T-cell (primary cell): ENCODE measurements around the gene PATJ. TPM values are rescaled to one million over a fixed set of nuclear protein-coding genes. Genes with fewer than 3 reads are reported as not detected.

Source experiments
- ATAC-seq, 4 experiments: fragments of 200-7000 bp in 3 of 4; fragments of 150-1000 bp in 1 of 4; cut with Tn5 transposase; replicated peaks in 1 of 4; 1 replicate in 3 of 4; 2 replicates in 1 of 4; pipeline ENCODE4 v1.10.0; 2021; ENCODE audit warnings: moderate library complexity in 3 of 4, mild to moderate bottlenecking in 2 of 4, moderate number of reproducible peaks in 1 of 4
- CTCF ChIA-PET, 2 donors: fragments of 300-600 bp; sonication (Branson Sonifier 250); formaldehyde crosslinking; loops; one replicate each; lab custom pipeline; 2022; ENCODE audit warnings: antibody characterized with exemption in 2 of 2; lab: Charles Lee
- POLR2A ChIA-PET, 2 donors: fragments of 300-600 bp; sonication (Branson Sonifier 250); formaldehyde crosslinking; loops; one replicate each; lab custom pipeline; 2022; ENCODE audit warnings: antibody characterized with exemption in 2 of 2; lab: Charles Lee
- DNase-seq, 35 experiments: peaks; one replicate each; pipeline versions ENCODE4 v3.0.0 to v3.0.0-alpha.2; 2013 to 2023
- H3K27ac ChIP-seq: one replicate; pipeline ENCODE4 v1.5.1; 2013; ENCODE audit warnings: low read length
- H3K27me3 ChIP-seq, 2 experiments: replicated peaks in 1 of 2; 1 replicate in 1 of 2; 2 replicates in 1 of 2; pipeline versions ENCODE4 v1.6.1 to v1.7.0; 2013; ENCODE audit warnings: low read length in 1 of 2, mixed read lengths in 1 of 2; ENCODE audit not compliant: control insufficient read depth in 2 of 2, insufficient read depth in 2 of 2; ENCODE audit errors: extremely low read depth in 1 of 2
- H3K36me3 ChIP-seq, 2 donors: 1 replicate in 1 of 2; 2 replicates in 1 of 2; pipeline versions ENCODE4 v1.6.1 to v1.7.0; 2013; ENCODE audit warnings: low read length in 1 of 2; ENCODE audit not compliant: control insufficient read depth in 2 of 2, insufficient read depth in 1 of 2; ENCODE audit errors: extremely low read depth in 1 of 2
- H3K4me1 ChIP-seq, 2 experiments: 1 replicate in 1 of 2; 2 replicates in 1 of 2; pipeline versions ENCODE4 v1.6.1 to v1.7.0; 2013; ENCODE audit warnings: low read length in 2 of 2, mixed read lengths in 1 of 2; ENCODE audit not compliant: insufficient read depth in 2 of 2, control insufficient read depth in 1 of 2; ENCODE audit errors: extremely low read depth in 1 of 2
- H3K4me3 ChIP-seq, 2 donors: 1 replicate in 1 of 2; 2 replicates in 1 of 2; pipeline versions ENCODE4 v1.5.1 to v1.7.0; 2013; ENCODE audit warnings: mild to moderate bottlenecking in 2 of 2, low read length in 1 of 2, moderate library complexity in 1 of 2; ENCODE audit not compliant: control insufficient read depth in 1 of 2; ENCODE audit errors: extremely low read depth in 1 of 2
- H3K9me3 ChIP-seq: 2 replicates; pipeline ENCODE4 v1.7.0; 2013
- H3K27ac Mint-ChIP-seq, 2 donors: one replicate each; pipeline ENCODE4 v1.8.0; 2020 to 2021; ENCODE audit warnings: mild to moderate bottlenecking in 2 of 2, mixed read lengths in 2 of 2
- H3K27me3 Mint-ChIP-seq, 2 donors: one replicate each; pipeline ENCODE4 v1.8.0; 2021 to 2022; ENCODE audit warnings: mixed read lengths in 2 of 2
- H3K36me3 Mint-ChIP-seq: one replicate; pipeline ENCODE4 v1.8.0; 2021; ENCODE audit warnings: mixed read lengths
- H3K4me1 Mint-ChIP-seq, 3 donors: one replicate each; pipeline ENCODE4 v1.8.0; 2020 to 2022; ENCODE audit warnings: mixed read lengths in 3 of 3, mild to moderate bottlenecking in 1 of 3
- H3K4me3 Mint-ChIP-seq, 3 donors: one replicate each; pipeline ENCODE4 v1.8.0; 2020 to 2022; ENCODE audit warnings: mild to moderate bottlenecking in 3 of 3, mixed read lengths in 3 of 3, moderate library complexity in 3 of 3
- H3K9me3 Mint-ChIP-seq, 3 donors: one replicate each; pipeline ENCODE4 v1.8.0; 2020 to 2022; ENCODE audit warnings: mixed read lengths in 3 of 3
- WGBS: methylation state at CpG from one replicate; pipeline ENCODE4 v1.1.5; 2013; ENCODE audit warnings: missing lambda C conversion rate; ENCODE audit not compliant: insufficient coverage; 5-methylcytosine and 5-hydroxymethylcytosine counted together
- total RNA-seq, 35 experiments: library from RNA in 6 of 35; stranded (reverse) in 6 of 35; fragments of 120-200 nt in 1 of 35; gene quantifications; one replicate each; pipeline versions ENCODE4 v1.2.1 to v1.2.4 and lab custom pipeline; 2013 to 2026

PATJ gene
- total RNA-seq, 5 donors from 2014 or later (not counting 1 experiment from before 2014, with no cell fraction given): 31.3 to 65.3 (median 35.7) TPM

- no peak overlapping the region for H3K4me3 Mint-ChIP-seq
- CTCF ChIA-PET: interaction anchor here (0.6 to 0.7 kb wide), 2 partner anchors 171 to 286 kb away, joined by 4 read pairs; no protein-coding TSS in a partner anchor
- no peaks in the 10 kb centered on the region for H3K4me1 Mint-ChIP-seq
- Histone ChIP-seq H3K27me3 (no peaks in the 10 kb centered on the region), H3K4me1 (no peaks in the 10 kb centered on the region), H3K9me3 (no peaks in the 10 kb centered on the region), H3K4me3 (no peak overlapping the region), H3K36me3 (no peaks in the 10 kb centered on the region), H3K27ac (no peak overlapping the region)
- DNase-seq (no peak), ATAC-seq (no peak)
- no peaks in the 10 kb centered on the region for H3K9me3 Mint-ChIP-seq
- peaks cover 23% of the 10 kb centered on the region for H3K36me3 Mint-ChIP-seq
- no peak overlapping the region for H3K27ac Mint-ChIP-seq
- POLR2A ChIA-PET: interaction anchor here in 1 of 2 donors (0.6 kb wide), 2 partner anchors 23 to 335 kb away, joined by 3 to 5 read pairs; no protein-coding TSS in a partner anchor
- H3K27me3 Mint-ChIP-seq: no peaks in the 10 kb centered on the region
- no CpG with 5 or more reads among the region's 4 CpGs for WGBS
Measured at GRCh38 chr1:62070384-62071011, 328.2 kb downstream of the PATJ start.

GRCh38 chr1:62071695-62072094 is 329.4 kb downstream of the PATJ start:
- no peaks in the 10 kb centered on the region for H3K9me3 ChIP-seq
- CTCF ChIA-PET: no interaction called here
- no peaks in the 10 kb centered on the region for H3K4me1 ChIP-seq
- no peak overlapping the region for H3K27ac ChIP-seq
- WGBS: 90% methylated on average over 6 of the region's 7 CpGs
- Mint-ChIP-seq H3K27me3 (no peaks in the 10 kb centered on the region), H3K36me3 (peaks cover 14% of the 10 kb centered on the region), H3K27ac (no peak overlapping the region), H3K9me3 (no peaks in the 10 kb centered on the region), H3K4me3 (no peak overlapping the region), H3K4me1 (no peaks in the 10 kb centered on the region)
- H3K4me3 ChIP-seq: no peak overlapping the region
- H3K27me3 ChIP-seq: no peaks in the 10 kb centered on the region
- no peaks in the 10 kb centered on the region for H3K36me3 ChIP-seq
- ATAC-seq: no peak
- DNase-seq: no peak
- POLR2A ChIA-PET: no interaction called here

- POLR2A ChIA-PET: no interaction called here
- H3K4me3 Mint-ChIP-seq: no peak overlapping the region
- Histone ChIP-seq H3K9me3 (no peaks in the 10 kb centered on the region), H3K27ac (no peak overlapping the region), H3K4me1 (no peaks in the 10 kb centered on the region), H3K36me3 (no peaks in the 10 kb centered on the region), H3K4me3 (no peak overlapping the region), H3K27me3 (no peaks in the 10 kb centered on the region)
- ATAC-seq (no peak), DNase-seq (no peak)
- CTCF ChIA-PET: no interaction called here
- peaks cover 7% of the 10 kb centered on the region for H3K36me3 Mint-ChIP-seq
- no CpG with 5 or more reads among the region's 3 CpGs for WGBS
- H3K27me3 Mint-ChIP-seq: no peaks in the 10 kb centered on the region
- no peaks in the 10 kb centered on the region for H3K4me1 Mint-ChIP-seq
- H3K27ac Mint-ChIP-seq: no peak overlapping the region
- H3K9me3 Mint-ChIP-seq: no peaks in the 10 kb centered on the region
Measured at GRCh38 chr1:62076286-62076685, 334.0 kb downstream of the PATJ start.

- Mint-ChIP-seq H3K27ac (no peak overlapping the region), H3K36me3 (peaks cover 11% of the 10 kb centered on the region), H3K4me3 (no peak overlapping the region), H3K4me1 (no peaks in the 10 kb centered on the region), H3K9me3 (no peaks in the 10 kb centered on the region), H3K27me3 (no peaks in the 10 kb centered on the region)
- H3K9me3 ChIP-seq: no peaks in the 10 kb centered on the region
- H3K27me3 ChIP-seq: no peaks in the 10 kb centered on the region
- no peak for ATAC-seq
- no peak overlapping the region for H3K4me3 ChIP-seq
- WGBS: 89% methylated on average over 1 of the region's 1 CpG
- ChIA-PET CTCF (interaction anchor here (0.6 to 0.7 kb wide), 3 partner anchors 9 to 36 kb away, joined by 4 to 7 read pairs (median 4); no protein-coding TSS in a partner anchor), POLR2A (no interaction called here)
- H3K36me3 ChIP-seq: no peaks in the 10 kb centered on the region
- no peak overlapping the region for H3K27ac ChIP-seq
- DNase-seq: no peak
- no peaks in the 10 kb centered on the region for H3K4me1 ChIP-seq
Measured at GRCh38 chr1:62077821-62078220, 335.5 kb downstream of the PATJ start.

GRCh38 chr1:62082456-62083363 is 340.4 kb downstream of the PATJ start:
- Mint-ChIP-seq H3K9me3 (no peaks in the 10 kb centered on the region), H3K4me3 (no peak overlapping the region), H3K36me3 (peaks cover 28% of the 10 kb centered on the region), H3K4me1 (no peaks in the 10 kb centered on the region), H3K27me3 (no peaks in the 10 kb centered on the region), H3K27ac (no peak overlapping the region)
- Histone ChIP-seq H3K4me1 (no peaks in the 10 kb centered on the region), H3K4me3 (no peak overlapping the region), H3K36me3 (peaks cover 3 to 4% of the 10 kb centered on the region in 2 donors), H3K9me3 (no peaks in the 10 kb centered on the region), H3K27me3 (no peaks in the 10 kb centered on the region), H3K27ac (no peak overlapping the region)
- ChIA-PET POLR2A (no interaction called here), CTCF (interaction anchor here (0.7 to 2.0 kb wide), 12 partner anchors 9 to 663 kb away, joined by 3 to 9 read pairs (median 4); no protein-coding TSS in a partner anchor)
- DNase-seq: peak in 20 of 35 experiments; percentile 2 to 53 (median 14)
- ATAC-seq: peak in 2 of 4 experiments; percentile 45 to 52
- WGBS: 82% methylated on average over 7 of the region's 14 CpGs

GRCh38 chr1:62084310-62084890 is 342.1 kb downstream of the PATJ start:
- POLR2A ChIA-PET: no interaction called here
- DNase-seq: no peak
- Mint-ChIP-seq H3K4me3 (no peak overlapping the region), H3K27me3 (no peaks in the 10 kb centered on the region), H3K27ac (no peak overlapping the region), H3K36me3 (peaks cover 31% of the 10 kb centered on the region), H3K9me3 (no peaks in the 10 kb centered on the region), H3K4me1 (no peaks in the 10 kb centered on the region)
- Histone ChIP-seq H3K27me3 (no peaks in the 10 kb centered on the region), H3K4me3 (no peak overlapping the region), H3K4me1 (no peaks in the 10 kb centered on the region), H3K27ac (no peak overlapping the region), H3K36me3 (peaks cover 3 to 4% of the 10 kb centered on the region in 2 donors), H3K9me3 (no peaks in the 10 kb centered on the region)
- CTCF ChIA-PET: interaction anchor here in 1 of 2 donors (2.0 kb wide), 1 partner anchor 60 kb away, joined by 9 read pairs; no protein-coding TSS in a partner anchor
- WGBS: 100% methylated on average over 4 of the region's 9 CpGs
- no peak for ATAC-seq
